ENCODE measurements around the gene RAB11FIP4.
"Not testable (repeated sequence)": the region's sequence is repeated elsewhere in the genome, so short reads cannot be mapped to it uniquely, and the experiment has no call there.

Gene RAB11FIP4

GRCh38 chr17:31433811-31434726 lies 42.6 kb downstream of the RAB11FIP4 start:
- DNase-seq: no peak

GRCh38 chr17:31434727-31435050 lies 43.2 kb downstream of the RAB11FIP4 start:
- DNase-seq: no peak

GRCh38 chr17:31435581-31435980 lies 44.1 kb downstream of the RAB11FIP4 start:
- DNase-seq: no peak

GRCh38 chr17:31437720-31438400 lies 46.4 kb downstream of the RAB11FIP4 start:
- DNase-seq: no peak

GRCh38 chr17:31439716-31440115 lies 48.2 kb downstream of the RAB11FIP4 start:
- no peak for DNase-seq

GRCh38 chr17:31442276-31442675 lies 50.8 kb downstream of the RAB11FIP4 start:
- DNase-seq: no peak

GRCh38 chr17:31442856-31443255 lies 51.4 kb downstream of the RAB11FIP4 start:
- DNase-seq: not testable (repeated sequence)

- no peak for DNase-seq
Measured at GRCh38 chr17:31443386-31443785, 51.9 kb downstream of the RAB11FIP4 start.

- DNase-seq: no peak
Measured at GRCh38 chr17:31444026-31444425, 52.6 kb downstream of the RAB11FIP4 start.

- DNase-seq: no peak
Measured at GRCh38 chr17:31446195-31446967, 54.9 kb downstream of the RAB11FIP4 start.

GRCh38 chr17:31448467-31449077 lies 57.1 kb downstream of the RAB11FIP4 start:
- DNase-seq: no peak

GRCh38 chr17:31449111-31449510 lies 57.6 kb downstream of the RAB11FIP4 start:
- no peak for DNase-seq

- no peak for DNase-seq
Measured at GRCh38 chr17:31449746-31450145, 58.3 kb downstream of the RAB11FIP4 start.

- no peak for DNase-seq
Measured at GRCh38 chr17:31452101-31452500, 60.6 kb downstream of the RAB11FIP4 start.

- DNase-seq: no peak
Measured at GRCh38 chr17:31452561-31453110, 61.2 kb downstream of the RAB11FIP4 start.

GRCh38 chr17:31453896-31454295 lies 62.4 kb downstream of the RAB11FIP4 start:
- peak; percentile 55 for DNase-seq

- no peak for DNase-seq
Measured at GRCh38 chr17:31456814-31457213, 65.3 kb downstream of the RAB11FIP4 start.

GRCh38 chr17:31457391-31458234 lies 66.1 kb downstream of the RAB11FIP4 start:
- no peak for DNase-seq

GRCh38 chr17:31458829-31459228 lies 67.4 kb downstream of the RAB11FIP4 start:
- DNase-seq: no peak

GRCh38 chr17:31459716-31460115 lies 68.2 kb downstream of the RAB11FIP4 start:
- no peak for DNase-seq

- DNase-seq: no peak
Measured at GRCh38 chr17:31460226-31460721, 68.8 kb downstream of the RAB11FIP4 start.

Data from NCI-H69 (cell line).